Ishikawa (cell line): ENCODE results near the gene EIF5AL1.

Experiments
- CREB1 ChIP-seq: IDR thresholded peaks from 2 replicates; pipeline ENCODE4 v1.6.1; 2012; ENCODE audit warnings: low read depth
- NFIC ChIP-seq: IDR thresholded peaks from 2 replicates; pipeline ENCODE4 v1.6.1; 2012
- RAD21 ChIP-seq: IDR thresholded peaks from 2 replicates; pipeline ENCODE4 v1.6.1; 2012; ENCODE audit warnings: low read depth
- TAF1 ChIP-seq: IDR thresholded peaks from 2 replicates; pipeline ENCODE4 v1.6.1; 2012; ENCODE audit warnings: low read depth, mild to moderate bottlenecking
- TEAD4 ChIP-seq: IDR thresholded peaks from 2 replicates; pipeline ENCODE4 v1.6.1; 2012
- TF ChIP-seq, protein P1 (sequence below): IDR thresholded peaks from 2 replicates; pipeline ENCODE4 v1.6.1; 2012

DNA sequence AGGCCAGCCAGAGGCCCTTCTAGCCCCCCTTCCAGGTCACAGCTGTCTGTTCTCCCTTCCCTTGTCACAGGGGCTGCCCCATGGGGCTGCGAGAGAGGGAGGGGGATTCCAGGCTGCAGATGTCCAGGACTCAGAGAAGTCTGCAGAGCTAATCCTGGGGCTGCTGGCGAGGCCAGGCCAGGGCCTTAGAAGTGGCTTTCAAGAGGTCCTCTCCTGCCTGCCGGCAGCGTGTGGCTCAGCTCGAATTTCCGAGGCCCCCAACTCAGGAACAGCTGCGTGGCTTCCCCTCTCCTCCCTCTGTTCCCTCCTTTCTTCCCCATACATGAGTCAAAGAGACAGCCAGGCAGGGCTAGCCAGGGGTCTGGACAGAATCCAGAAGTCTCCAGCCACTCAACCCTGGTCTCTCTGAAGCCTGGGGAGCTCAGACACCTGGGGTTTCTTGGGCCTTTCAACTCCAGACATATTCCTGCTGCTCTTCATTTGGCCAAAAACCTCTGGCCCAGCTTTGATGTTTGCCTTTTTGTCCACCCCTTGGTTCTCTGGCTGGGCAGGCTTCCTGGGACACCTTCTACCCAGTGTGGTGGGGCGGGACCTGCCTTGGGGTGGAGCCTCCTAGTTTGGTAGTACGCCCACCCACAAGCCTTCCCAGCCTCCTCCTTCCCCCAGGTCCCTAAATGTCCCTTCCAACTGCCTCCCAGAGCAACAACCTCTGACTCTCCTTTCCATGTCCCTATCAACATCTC lies 21.8 kb upstream of the EIF5AL1 start:
- TF ChIP-seq RAD21: no peak
- no peak for TF ChIP-seq TEAD4
- peak; percentile 56; the same call in 1 of the 2 replicates for TF ChIP-seq NFIC
- TF ChIP-seq, protein P1, sequence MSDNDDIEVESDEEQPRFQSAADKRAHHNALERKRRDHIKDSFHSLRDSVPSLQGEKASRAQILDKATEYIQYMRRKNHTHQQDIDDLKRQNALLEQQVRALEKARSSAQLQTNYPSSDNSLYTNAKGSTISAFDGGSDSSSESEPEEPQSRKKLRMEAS: no peak
- TF ChIP-seq CREB1: no peak
- no peak for TF ChIP-seq TAF1
